Tibial artery (tissue), 4 donors: ENCODE data around the gene PLCD4.

Experiments used
- DNase-seq, 2 donors: peaks; one replicate each; pipeline ENCODE4 v3.0.0-alpha.2; 2019
- H3K27ac ChIP-seq, 2 donors: fragments of 200-600 bp; sonication (generic) in 1 of 2; 1 replicate in 1 of 2; 2 replicates in 1 of 2; pipeline ENCODE4 v1.5.1; 2018 to 2019; ENCODE audit warnings: mild to moderate bottlenecking in 1 of 2
- H3K27me3 ChIP-seq, 2 donors: fragments of 200-600 bp; sonication (generic) in 1 of 2; one replicate each; pipeline versions ENCODE4 v1.5.1 to v1.6.0; 2016 to 2019
- H3K36me3 ChIP-seq, 3 donors: fragments of 200-600 bp; sonication (generic) in 2 of 3; one replicate each; pipeline ENCODE4 v1.5.1; 2016 to 2019; ENCODE audit warnings: mild to moderate bottlenecking in 2 of 3
- H3K4me1 ChIP-seq, 4 donors: fragments of 200-600 bp; sonication (generic) in 2 of 4; 1 replicate in 3 of 4; 2 replicates in 1 of 4; pipeline ENCODE4 v1.5.1; 2016 to 2019
- H3K4me3 ChIP-seq, 2 donors: fragments of 200-600 bp; sonication (generic) in 1 of 2; 1 replicate in 1 of 2; 2 replicates in 1 of 2; pipeline ENCODE4 v1.5.1; 2018 to 2019; ENCODE audit warnings: mild to moderate bottlenecking in 2 of 2
- H3K9me3 ChIP-seq, 3 donors: fragments of 200-600 bp; sonication (generic) in 1 of 3; one replicate each; pipeline ENCODE4 v1.5.1; 2016 to 2019
- CTCF ChIP-seq, 2 experiments: fragments of 200-600 bp in 1 of 2; fragments of 450-650 bp in 1 of 2; IDR thresholded peaks; one replicate each; pipeline ENCODE4 v1.5.1; 2017 to 2019; ENCODE audit warnings: antibody characterized with exemption in 2 of 2, mild to moderate bottlenecking in 1 of 2, moderate library complexity in 1 of 2
- intact Hi-C: fragments of 100-400 bp; cut with DNase I; formaldehyde crosslinking; loops from one replicate; pipeline ENCODE4 v1.15.0; 2023; ENCODE audit warnings: low total_unique reads

PLCD4 gene

GRCh38 chr2:218576854-218577253 lies 30.8 kb upstream of the PLCD4 start:
- no peak for TF ChIP-seq CTCF (IDR thresholded peaks at IDR 0.05)
- Histone ChIP-seq H3K4me3 (no peak overlapping the region), H3K9me3 (no peaks in the 10 kb centered on the region), H3K4me1 (peaks cover 0 to 12% (median 3%) of the 10 kb centered on the region in 4 donors), H3K27me3 (no peaks in the 10 kb centered on the region), H3K36me3 (peaks cover 4 to 22% (median 16%) of the 10 kb centered on the region in 3 donors), H3K27ac (no peak overlapping the region)
- intact Hi-C loops: no loop called here
- no peak for DNase-seq

GRCh38 chr2:218577482-218578220 lies 30.0 kb upstream of the PLCD4 start:
- no peak for DNase-seq
- Histone ChIP-seq H3K27me3 (no peaks in the 10 kb centered on the region), H3K36me3 (peaks cover 10 to 25% (median 23%) of the 10 kb centered on the region in 3 donors), H3K4me3 (no peak overlapping the region), H3K27ac (no peak overlapping the region), H3K4me1 (peaks cover 0 to 7% (median 3%) of the 10 kb centered on the region in 4 donors), H3K9me3 (no peaks in the 10 kb centered on the region)
- intact Hi-C loops: no loop called here
- TF ChIP-seq CTCF (IDR thresholded peaks at IDR 0.05): no peak

GRCh38 chr2:218578272-218578877 lies 29.3 kb upstream of the PLCD4 start:
- TF ChIP-seq CTCF (IDR thresholded peaks at IDR 0.05): no peak
- no peak for DNase-seq
- no peaks in the 10 kb centered on the region for H3K9me3 ChIP-seq
- H3K27ac ChIP-seq: no peak overlapping the region
- intact Hi-C loops: no loop called here
- no peaks in the 10 kb centered on the region for H3K27me3 ChIP-seq
- peaks cover 0 to 6% (median 2%) of the 10 kb centered on the region in 4 donors for H3K4me1 ChIP-seq
- no peak overlapping the region for H3K4me3 ChIP-seq
- H3K36me3 ChIP-seq: peaks cover 11 to 28% (median 27%) of the 10 kb centered on the region in 3 donors

- Histone ChIP-seq H3K27me3 (no peaks in the 10 kb centered on the region), H3K4me1 (peaks cover 0 to 6% (median 2%) of the 10 kb centered on the region in 4 donors), H3K27ac (no peak overlapping the region), H3K9me3 (no peaks in the 10 kb centered on the region), H3K4me3 (no peak overlapping the region), H3K36me3 (peaks cover 43 to 59% (median 48%) of the 10 kb centered on the region in 3 donors)
- no peak for DNase-seq
- TF ChIP-seq CTCF (IDR thresholded peaks at IDR 0.05): no peak
- intact Hi-C loops: no loop called here
Observed at GRCh38 chr2:218582076-218582475, 25.6 kb upstream of the PLCD4 start.

GRCh38 chr2:218583983-218584850 lies 23.5 kb upstream of the PLCD4 start:
- H3K36me3 ChIP-seq: peaks cover 59 to 81% (median 62%) of the 10 kb centered on the region in 3 donors
- no peak for TF ChIP-seq CTCF (IDR thresholded peaks at IDR 0.05)
- intact Hi-C loops: no loop called here

More at GRCh38 chr2:218583983-218584850, 23.5 kb upstream of the PLCD4 start:
- no peaks in the 10 kb centered on the region for H3K27me3 ChIP-seq
- DNase-seq: no peak
- no peak overlapping the region for H3K27ac ChIP-seq
- no peak overlapping the region for H3K4me3 ChIP-seq
- no peaks in the 10 kb centered on the region for H3K9me3 ChIP-seq
- peaks cover 0 to 4% (median 0%) of the 10 kb centered on the region in 4 donors for H3K4me1 ChIP-seq
